K562 (cell line): ENCODE measurements around the gene DNAJB1. TPM values are rescaled to one million over a fixed set of nuclear protein-coding genes. Genes with fewer than 3 reads are reported as not detected.

ENCODE experiments used
- CBX1 ChIP-seq: sonication (generic); IDR thresholded peaks from 2 replicates; pipeline ENCODE4 v1.6.1; 2016; ENCODE audit warnings: antibody characterized with exemption, low read depth, mild to moderate bottlenecking
- CBX3 ChIP-seq, 2 experiments: IDR thresholded peaks; 1 replicate in 1 of 2; 2 replicates in 1 of 2; pipeline ENCODE4 v1.6.1; 2012; ENCODE audit warnings: inconsistent platforms in 2 of 2, low read length in 2 of 2, borderline replicate concordance in 1 of 2, control low read depth in 1 of 2
- CCNT2 ChIP-seq: IDR thresholded peaks from 2 replicates; pipeline ENCODE4 v1.6.1; 2011; ENCODE audit warnings: borderline replicate concordance, low read depth, mild to moderate bottlenecking, moderate library complexity, mixed read lengths, low read length; ENCODE audit not compliant: insufficient read length; ENCODE audit errors: extremely low read depth
- COPS2 ChIP-seq: fragments of 450-650 bp; conservative IDR thresholded peaks from 2 replicates; pipeline ENCODE4 v1.6.1; 2016; ENCODE audit warnings: mild to moderate bottlenecking, moderate library complexity
- CREM ChIP-seq: IDR thresholded peaks from 2 replicates; pipeline ENCODE4 v1.6.1; 2014; ENCODE audit warnings: antibody characterized with exemption, low read depth
- ETV6 ChIP-seq, 3 experiments: fragments of 150-350 bp in 1 of 3; sonication (generic) in 1 of 3; formaldehyde crosslinking in 1 of 3; IDR thresholded peaks; 2 replicates each; pipeline versions ENCODE4 v1.6.1 to v1.8.0; 2014 to 2022; ENCODE audit warnings: borderline replicate concordance in 2 of 3, low read depth in 2 of 3, antibody characterized with exemption in 1 of 3, low read length in 1 of 3, mild to moderate bottlenecking in 1 of 3, missing genetic modification reagents in 1 of 3
- HNRNPH1 ChIP-seq: fragments of 200-400 bp; formaldehyde crosslinking; optimal IDR thresholded peaks from 2 replicates; pipeline ENCODE3; 2017; ENCODE audit warnings: low read depth, mild to moderate bottlenecking, low read length, moderate library complexity
- HNRNPLL ChIP-seq: fragments of 200-400 bp; formaldehyde crosslinking; IDR thresholded peaks from 2 replicates; pipeline ENCODE4 v1.6.1; 2017; ENCODE audit warnings: low read length, low read depth, mild to moderate bottlenecking; ENCODE audit not compliant: poor library complexity, severe bottlenecking
- HOXB6 ChIP-seq: fragments of 250-450 bp; sonication (Bioruptor Pico); IDR thresholded peaks from 2 replicates; pipeline ENCODE4 v1.5.1; 2022; ENCODE audit warnings: mild to moderate bottlenecking, borderline replicate concordance
- ILF3 ChIP-seq: fragments of 450-650 bp; IDR thresholded peaks from 2 replicates; pipeline ENCODE4 v1.6.1; 2018; ENCODE audit warnings: antibody characterized with exemption, mild to moderate bottlenecking, moderate library complexity, borderline replicate concordance
- KLF13 ChIP-seq: fragments of 450-650 bp; IDR thresholded peaks from 2 replicates; pipeline ENCODE4 v1.6.1; 2016; ENCODE audit warnings: missing genetic modification characterization, low read depth, mild to moderate bottlenecking, missing compliant biosample characterization, moderate library complexity, borderline replicate concordance
- LCOR ChIP-seq: sonication (generic); formaldehyde crosslinking; IDR thresholded peaks from 2 replicates; pipeline ENCODE4 v1.8.0; 2022; ENCODE audit warnings: mild to moderate bottlenecking, missing genetic modification reagents
- MAFF ChIP-seq: IDR thresholded peaks from 2 replicates; pipeline ENCODE4 v1.6.1; 2012; ENCODE audit warnings: low read length, improper control_type of control experiment
- MTA3 ChIP-seq: fragments of 450-650 bp; formaldehyde crosslinking; IDR thresholded peaks from 2 replicates; pipeline ENCODE4 v1.6.1; 2017; ENCODE audit warnings: mild to moderate bottlenecking, borderline replicate concordance
- MTF1 ChIP-seq: fragments of 250-450 bp; sonication (Bioruptor Pico); IDR thresholded peaks from 2 replicates; pipeline ENCODE4 v1.9.0; 2021; ENCODE audit warnings: moderate library complexity, mild to moderate bottlenecking, inconsistent platforms, borderline replicate concordance
- NCOR1 ChIP-seq: fragments of 450-650 bp; IDR thresholded peaks from 2 replicates; pipeline ENCODE4 v1.6.1; 2016; ENCODE audit warnings: mild to moderate bottlenecking, moderate library complexity
- RBM17 ChIP-seq: fragments of 200-400 bp; formaldehyde crosslinking; IDR thresholded peaks from 2 replicates; pipeline ENCODE4 v1.6.1; 2017; ENCODE audit warnings: low read depth, mild to moderate bottlenecking, low read length, borderline replicate concordance
- SFPQ ChIP-seq: fragments of 200-400 bp; formaldehyde crosslinking; IDR thresholded peaks from 2 replicates; pipeline ENCODE4 v1.6.1; 2017; ENCODE audit warnings: mild to moderate bottlenecking, low read depth, low read length, moderate library complexity
- SMAD1 ChIP-seq: fragments of 150-350 bp; IDR thresholded peaks from 2 replicates; pipeline ENCODE4 v1.6.1; 2014; ENCODE audit warnings: low read length, low read depth; ENCODE audit not compliant: partially characterized antibody
- SP2 ChIP-seq: IDR thresholded peaks from 2 replicates; pipeline ENCODE4 v1.6.1; 2011; ENCODE audit warnings: mild to moderate bottlenecking, low read depth, low read length, moderate library complexity; ENCODE audit not compliant: poor library complexity, severe bottlenecking; ENCODE audit errors: extremely low read depth
- SRSF9 ChIP-seq: fragments of 200-400 bp; formaldehyde crosslinking; IDR thresholded peaks from 2 replicates; pipeline ENCODE4 v1.6.1; 2017; ENCODE audit warnings: low read depth, low read length, borderline replicate concordance
- TAF9B ChIP-seq: fragments of 450-650 bp; IDR thresholded peaks from 2 replicates; pipeline ENCODE4 v1.6.1; 2018; ENCODE audit warnings: mild to moderate bottlenecking; ENCODE audit not compliant: partially characterized antibody
- TEAD1 ChIP-seq, 2 experiments: fragments of 450-650 bp in 1 of 2; sonication (generic) in 1 of 2; formaldehyde crosslinking; IDR thresholded peaks; 2 replicates each; pipeline versions ENCODE4 v1.4.0 to v1.8.0; 2020 to 2022; ENCODE audit warnings: mild to moderate bottlenecking in 2 of 2, missing genetic modification reagents in 1 of 2
- ZNF121 ChIP-seq: sonication (generic); formaldehyde crosslinking; conservative IDR thresholded peaks from 2 replicates; pipeline ENCODE4 v1.8.0; 2022; ENCODE audit warnings: missing genetic modification reagents
- ZNF23 ChIP-seq: fragments of 250-450 bp; sonication (Bioruptor Pico); IDR thresholded peaks from 2 replicates; pipeline ENCODE4 v1.4.0; 2020; ENCODE audit warnings: mild to moderate bottlenecking
- polyA plus RNA-seq, 8 experiments: library from polyadenylated mRNA; depleted of rRNA in 4 of 8; stranded (reverse) in 5 of 8; unstranded in 3 of 8; fragments of >200 nt; fragmentation: Nextera tagmentation in 2 of 8; fragmentation: Illumina TruSeq in 1 of 8; extraction: Ambion mirVana in 2 of 8; extraction: Trizol in 1 of 8; gene quantifications; 2 replicates each; pipeline versions ENCODE4 v1.2.1 to v1.2.3, GENCODE V29; 2011 to 2014; ENCODE audit warnings: inconsistent platforms in 1 of 8, missing spikeins in 1 of 8
- total RNA-seq, 7 experiments: library from RNA; depleted of rRNA in 6 of 7; stranded (reverse); fragments of >200 nt in 6 of 7; fragmentation: Illumina TruSeq in 2 of 7; extraction: Trizol in 2 of 7; gene quantifications; 2 replicates each; pipeline versions ENCODE4 v1.2.1 to v1.2.3, GENCODE V29; 2011 to 2021; ENCODE audit warnings: low replicate concordance in 1 of 7
- TF ChIP-seq, protein P1 (sequence below): fragments of 450-650 bp; IDR thresholded peaks from 2 replicates; pipeline ENCODE4 v1.6.1; 2016; ENCODE audit warnings: low read depth, mild to moderate bottlenecking, moderate library complexity

DNAJB1 gene
- total and polyA plus RNA-seq, 9 of the 15 experiments (the other 6 are each of a cell fraction or from before 2014, with no cell fraction given) = 13.2 to 113 (median 62.1) TPM

DNA sequence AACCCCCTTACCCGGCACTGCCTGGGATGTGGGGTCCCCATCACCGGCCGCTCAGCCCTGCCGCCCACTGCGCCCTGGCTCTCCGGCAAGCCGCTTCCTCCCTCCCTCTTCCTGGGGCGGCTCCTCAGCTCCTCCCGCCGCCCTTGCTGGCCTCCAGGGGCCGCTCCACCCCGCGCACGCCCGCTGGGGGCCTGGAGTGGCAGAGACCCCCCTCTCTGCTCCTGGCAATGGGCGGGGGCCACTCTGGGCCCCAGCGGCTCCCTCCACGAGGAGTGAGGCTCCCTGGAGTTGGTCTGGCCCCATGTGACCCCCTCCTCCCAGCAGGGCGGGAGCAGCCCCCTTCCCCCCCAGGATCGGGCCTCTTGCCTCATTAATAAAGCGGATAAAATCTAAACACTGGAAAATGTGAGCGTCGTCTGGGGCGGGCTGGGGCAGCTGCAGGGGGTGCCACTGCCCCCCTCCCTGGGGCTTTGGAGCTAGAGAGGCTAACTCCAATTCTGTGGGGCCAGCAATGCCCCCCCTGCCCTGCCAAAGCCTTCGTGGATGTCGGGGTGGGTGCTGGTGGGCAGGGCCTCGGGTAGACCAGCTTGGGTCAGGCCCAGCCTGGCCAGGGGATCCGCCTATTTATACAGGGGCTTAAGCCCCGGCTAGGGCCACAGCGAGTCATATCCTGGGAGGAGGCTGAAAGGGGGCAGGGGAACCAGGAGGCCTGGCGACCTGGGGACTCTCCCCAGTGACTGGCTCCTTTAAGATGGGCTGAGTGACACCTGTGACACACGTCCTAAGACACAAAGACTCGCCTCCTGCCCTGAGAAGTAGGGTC, 42.7 kb downstream of the DNAJB1 start, which contains the start of gene PTGER1 (continued):
- TF ChIP-seq CBX3 (IDR thresholded peaks at IDR 0.05; ENCODE audit: borderline replicate concordance in 1 of 2, low read length in 2 of 2) (no peak), ETV6 (IDR thresholded peaks at IDR 0.05; ENCODE audit: borderline replicate concordance in 1 of 2, low read depth in 2 of 2, low read length in 1 of 2) (no peak), ETV6 (CRISPR knock-in tag; IDR thresholded peaks at IDR 0.05; ENCODE audit: borderline replicate concordance) (no peak), CREM (no peak), MTA3 (peak; percentile 47; the same call in 1 of the 2 replicates), NCOR1 (no peak), TAF9B (no peak), CBX1 (no peak), ILF3 (no peak), TEAD1 (CRISPR knock-in tag; IDR thresholded peaks at IDR 0.05) (no peak), CCNT2 (peak; percentile 2), ZNF121 (no peak), LCOR (CRISPR knock-in tag) (no peak), SRSF9 (no peak), ZNF23 (CRISPR knock-in tag) (no peak), HNRNPH1 (no peak), RBM17 (no peak), HNRNPLL (no peak), SP2 (no peak), HOXB6 (CRISPR knock-in tag) (no peak), COPS2 (no peak), MAFF (no peak), SFPQ (no peak), KLF13 (tag) (no peak), SMAD1 (no peak), MTF1 (CRISPR knock-in tag) (no peak)
- TF ChIP-seq, protein P1, sequence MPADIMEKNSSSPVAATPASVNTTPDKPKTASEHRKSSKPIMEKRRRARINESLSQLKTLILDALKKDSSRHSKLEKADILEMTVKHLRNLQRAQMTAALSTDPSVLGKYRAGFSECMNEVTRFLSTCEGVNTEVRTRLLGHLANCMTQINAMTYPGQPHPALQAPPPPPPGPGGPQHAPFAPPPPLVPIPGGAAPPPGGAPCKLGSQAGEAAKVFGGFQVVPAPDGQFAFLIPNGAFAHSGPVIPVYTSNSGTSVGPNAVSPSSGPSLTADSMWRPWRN = no peak
